DLD1 (cell line): ENCODE data around the gene CDH13.

ENCODE experiments used
- in situ Hi-C: cut with HindIII; loops from 2 replicates; pipeline ENCODE4 v1.10.0; 2017; ENCODE audit warnings: low sequenced_read_pairs

The CDH13 gene

DNA sequence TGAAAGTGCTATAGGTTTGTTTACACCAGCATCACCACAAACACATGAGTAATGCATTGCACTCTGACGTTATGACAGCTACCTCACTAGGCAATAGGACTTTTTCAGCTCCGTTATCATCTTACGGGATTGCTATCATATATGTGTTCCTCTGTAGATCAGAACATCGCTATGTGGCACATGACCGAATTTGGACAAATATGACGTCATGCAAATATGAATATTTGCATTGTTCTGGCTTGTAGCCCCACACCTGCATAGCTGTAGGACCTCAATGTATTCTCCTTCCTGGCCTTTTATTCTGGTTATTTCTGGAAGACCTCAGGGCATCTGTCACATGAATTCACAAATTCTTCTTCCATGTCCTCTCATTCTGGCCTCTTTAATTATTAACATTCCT, 393.2 kb downstream of the CDH13 start:
- in situ Hi-C loops: no loop called here

DNA sequence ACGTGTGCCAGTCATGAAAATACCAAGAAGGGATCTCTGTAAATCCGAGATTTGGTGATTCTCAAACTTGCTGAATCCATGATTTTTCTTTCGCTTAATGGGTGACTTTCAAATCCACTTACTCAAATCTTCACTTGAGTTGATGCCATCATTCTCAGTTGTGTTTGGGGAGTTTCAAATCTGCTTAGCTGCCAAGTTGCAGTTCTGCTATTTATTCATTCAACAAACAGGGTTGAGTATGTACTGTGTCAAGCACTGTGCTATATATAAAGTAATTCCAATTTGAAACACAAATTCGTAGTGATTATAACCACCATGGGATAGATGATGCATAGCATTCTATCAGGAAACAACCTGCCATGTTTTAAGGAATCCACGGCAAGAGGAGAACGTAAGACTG, 394.3 kb downstream of the CDH13 start:
- in situ Hi-C loops: no loop called here

DNA sequence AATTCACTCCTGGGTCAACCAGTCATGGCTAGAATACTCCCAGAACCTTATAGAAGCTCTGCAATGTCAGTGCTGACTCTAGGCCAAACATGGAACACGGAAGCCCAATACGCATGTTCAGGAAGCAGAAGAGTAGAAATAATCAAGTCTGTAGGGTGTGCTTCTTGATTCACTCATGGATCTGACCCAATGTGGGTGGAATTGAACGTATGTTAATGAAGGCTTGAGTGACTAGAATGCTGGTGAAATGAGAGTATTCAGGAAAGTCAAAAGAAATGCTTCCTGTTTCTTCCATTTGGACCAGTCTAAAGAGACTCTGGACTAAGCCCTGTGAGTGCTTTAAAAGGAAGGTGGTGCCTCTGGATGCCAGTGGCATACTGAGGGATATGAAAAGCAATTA, 395.0 kb downstream of the CDH13 start:
- in situ Hi-C loops: no loop called here

DNA sequence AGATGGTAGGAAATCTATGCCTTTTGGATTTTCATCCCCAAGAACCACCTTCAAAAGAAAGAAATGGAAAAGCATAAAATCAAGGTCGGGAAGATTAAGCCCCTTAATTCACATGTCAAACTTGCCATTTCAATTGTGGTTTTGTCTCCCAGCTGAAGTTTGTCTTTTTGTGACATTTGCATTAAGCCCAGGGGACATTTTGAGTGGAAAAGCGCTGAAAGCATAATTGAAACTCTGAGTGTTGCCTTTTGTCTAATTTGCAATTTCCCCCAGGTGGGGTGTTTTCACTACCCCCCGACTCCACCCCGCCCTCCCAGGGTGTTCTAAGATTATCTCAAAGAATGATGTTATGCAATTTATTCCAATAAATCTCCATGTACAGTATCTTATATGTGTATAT, 396.2 kb downstream of the CDH13 start:
- in situ Hi-C loops: no loop called here

DNA sequence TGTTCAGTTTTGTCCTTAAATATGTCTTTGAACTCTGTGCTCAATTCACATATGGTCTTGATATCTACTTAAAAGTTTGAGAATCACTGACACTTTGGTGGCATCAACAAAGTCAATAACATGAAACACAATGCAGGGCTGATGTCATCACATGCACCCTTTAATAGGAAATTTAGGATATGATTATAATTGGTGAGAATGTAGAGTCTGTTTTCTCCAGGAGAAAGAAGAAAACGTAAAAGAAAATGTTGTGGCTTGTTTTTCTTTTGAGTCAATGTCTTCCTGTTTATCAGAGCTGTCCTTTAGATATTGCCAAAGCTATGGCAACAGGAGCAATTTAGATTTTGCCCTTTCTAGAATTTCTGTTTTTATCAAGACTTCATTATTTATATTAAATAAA, 396.9 kb downstream of the CDH13 start:
- in situ Hi-C loops: no loop called here

DNA sequence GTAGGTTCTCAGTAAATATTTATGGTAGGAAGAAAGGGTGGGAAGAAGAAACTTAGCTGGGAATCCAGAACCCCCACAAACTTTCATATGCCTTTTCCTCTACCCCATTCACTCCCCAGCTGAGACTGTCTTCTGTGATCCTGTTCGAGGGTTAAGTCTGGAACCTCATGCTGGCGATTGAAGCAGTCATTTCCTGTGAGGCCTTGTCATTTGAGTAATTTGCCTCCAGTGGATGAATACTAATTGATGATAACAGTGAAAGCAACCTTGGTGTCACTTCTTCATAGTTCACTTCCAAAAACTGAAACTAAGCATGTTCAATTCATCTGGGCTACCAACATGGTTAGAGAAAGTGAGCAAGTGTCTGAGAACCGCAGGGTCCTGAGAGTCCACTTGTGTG, 401.2 kb downstream of the CDH13 start:
- in situ Hi-C loops: no loop called here

DNA sequence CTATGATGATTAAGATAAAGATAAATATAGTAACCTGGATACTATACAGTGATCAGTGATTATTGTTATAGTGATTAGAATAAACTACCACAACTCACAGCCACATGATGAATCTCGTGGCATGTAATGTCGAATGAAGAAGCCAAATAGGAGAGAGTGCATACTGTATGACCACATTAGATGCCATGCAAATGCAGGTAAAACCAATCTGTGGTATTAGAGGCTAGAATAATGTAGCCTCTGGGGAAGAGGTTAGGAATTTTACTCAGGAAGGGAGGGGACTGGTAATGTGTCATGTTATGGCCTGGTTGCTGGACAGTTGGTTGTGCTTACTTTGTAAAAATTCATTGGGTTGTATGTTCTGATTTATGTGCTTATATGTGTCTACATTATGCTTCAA, 402.7 kb downstream of the CDH13 start:
- in situ Hi-C loops: no loop called here

DNA sequence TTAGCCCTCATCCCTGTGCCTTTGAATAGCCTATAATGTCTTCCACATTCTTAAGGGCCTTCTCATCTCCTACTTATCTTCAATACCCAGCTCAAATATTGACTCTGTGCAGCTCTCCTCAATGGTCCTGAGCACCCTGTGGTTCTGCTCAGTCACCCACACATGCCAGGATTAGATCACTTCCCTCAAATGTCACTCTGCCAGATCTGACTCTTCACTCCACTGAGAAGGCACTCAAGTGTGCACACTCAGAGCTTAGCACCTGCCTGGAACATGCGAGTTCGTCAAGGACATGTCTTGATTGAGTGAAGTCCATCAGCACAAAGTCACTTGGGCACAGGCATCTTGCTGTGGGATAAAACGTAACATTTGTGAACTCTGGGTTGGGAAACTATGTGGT, 404.8 kb downstream of the CDH13 start:
- in situ Hi-C loops: no loop called here

DNA sequence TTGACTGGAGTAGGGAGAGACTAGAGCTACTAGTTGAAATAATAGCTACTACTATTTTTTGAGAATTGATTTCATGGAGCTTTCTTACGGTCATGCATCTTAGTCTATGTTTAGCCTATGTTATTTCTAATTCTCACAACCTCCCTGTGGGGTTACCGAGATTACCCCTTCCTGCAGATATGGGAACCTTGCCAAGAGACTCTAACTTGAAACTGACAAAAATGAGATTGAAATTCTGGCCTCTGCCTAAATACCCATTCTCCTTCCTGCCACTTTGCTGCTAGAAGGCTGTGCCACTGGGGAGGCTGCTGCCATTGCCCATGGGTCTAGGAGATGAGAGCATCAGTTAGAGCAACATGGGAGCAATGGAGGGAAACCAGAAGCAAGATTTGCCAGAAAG, 410.3 kb downstream of the CDH13 start:
- in situ Hi-C loops: no loop called here

DNA sequence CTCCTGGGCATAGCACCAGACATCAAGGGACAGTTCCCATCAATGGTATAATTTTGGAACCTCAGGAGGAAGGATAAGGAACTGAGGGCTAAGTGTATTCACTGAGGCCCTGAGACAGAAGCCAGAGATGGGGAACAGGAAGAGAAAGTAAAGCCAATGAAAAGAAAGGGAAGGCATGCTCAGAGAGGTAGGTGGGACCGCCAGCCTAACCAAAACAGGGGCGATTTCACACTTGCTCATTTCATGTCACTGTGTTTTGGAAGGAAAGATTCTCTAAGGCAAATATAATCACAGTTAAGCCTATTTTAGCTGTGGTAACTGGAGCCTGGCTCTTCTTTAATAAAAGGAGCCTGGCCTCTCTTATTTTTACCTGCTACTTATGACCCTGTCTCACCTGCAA, 411.1 kb downstream of the CDH13 start:
- in situ Hi-C loops: no loop called here

DNA sequence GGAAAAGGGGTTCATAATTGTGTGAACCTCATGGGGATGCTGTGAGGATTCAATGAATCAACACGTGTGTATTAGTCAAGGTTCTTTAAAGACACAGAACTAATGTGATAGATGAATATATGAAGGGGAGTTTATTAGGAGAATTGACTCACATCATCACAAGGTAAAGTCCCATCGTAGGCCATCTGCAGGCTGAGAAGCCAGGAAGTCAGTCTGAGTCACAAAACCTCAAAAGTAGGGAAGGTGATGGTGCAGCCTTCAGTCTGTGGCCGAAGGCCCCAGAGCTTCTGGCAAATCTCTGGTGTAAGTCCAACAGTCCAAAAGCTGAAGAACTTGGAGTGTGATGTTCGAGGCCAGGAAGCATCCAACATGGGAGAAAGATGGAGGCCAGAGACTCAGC, 413.4 kb downstream of the CDH13 start:
- in situ Hi-C loops: no loop called here

DNA sequence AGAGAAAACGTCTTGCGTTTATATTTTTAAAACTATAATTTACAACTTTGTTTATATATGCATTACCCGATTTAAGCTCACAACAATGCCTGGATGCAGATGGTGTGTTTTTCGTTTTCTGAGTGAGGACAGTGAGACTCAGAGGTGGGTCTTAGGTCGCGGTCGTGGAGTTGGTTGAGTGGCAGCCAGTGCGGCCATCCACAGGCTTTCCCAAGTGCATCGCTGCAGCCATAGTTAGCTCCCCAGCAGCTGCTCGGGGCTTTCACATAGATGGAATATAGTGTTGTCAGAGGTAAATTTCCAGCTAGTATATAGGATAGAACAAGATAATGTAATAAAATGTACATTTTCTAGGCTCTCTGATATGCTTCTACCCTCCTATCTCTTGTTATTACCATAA, 417.8 kb downstream of the CDH13 start:
- in situ Hi-C loops: no loop called here

DNA sequence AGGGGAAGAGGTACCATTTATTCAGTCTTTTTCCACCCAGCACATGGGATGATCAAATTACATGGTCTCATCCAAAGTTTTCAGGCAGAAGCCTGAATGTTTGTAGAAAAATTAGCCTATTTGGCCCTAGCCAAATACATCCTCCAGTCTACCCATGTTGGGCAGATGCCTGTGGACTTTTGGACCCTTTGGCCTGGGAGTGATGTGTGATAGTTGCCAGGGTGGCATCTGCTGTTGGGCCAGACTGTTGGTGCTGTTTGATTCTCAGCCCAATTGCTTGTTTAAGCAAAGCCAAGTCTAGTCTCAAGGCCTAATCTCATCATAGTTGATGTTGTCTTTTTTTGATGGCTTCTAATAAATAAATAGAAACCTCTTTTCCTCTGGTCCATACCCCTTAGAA, 419.0 kb downstream of the CDH13 start:
- in situ Hi-C loops: no loop called here

DNA sequence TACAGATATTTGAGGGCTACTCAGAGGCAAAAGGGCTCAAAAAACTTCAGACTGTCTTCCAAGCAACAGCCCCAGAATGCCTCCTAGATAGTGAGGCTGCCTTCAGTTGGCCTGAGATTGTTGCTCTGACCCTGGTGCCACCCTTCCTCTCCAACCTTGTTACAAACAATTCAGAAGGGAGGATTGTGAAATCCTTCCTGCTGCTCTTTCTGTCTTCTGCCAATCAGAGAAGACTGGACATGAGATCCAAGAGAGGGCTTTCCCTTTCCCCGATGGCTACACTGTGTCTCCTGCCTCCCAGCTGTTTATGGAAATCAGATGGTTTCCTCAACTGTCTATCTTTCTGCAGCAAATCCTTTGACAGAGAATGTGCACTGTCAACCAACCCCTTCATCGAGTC, 419.9 kb downstream of the CDH13 start:
- in situ Hi-C loops: no loop called here

DNA sequence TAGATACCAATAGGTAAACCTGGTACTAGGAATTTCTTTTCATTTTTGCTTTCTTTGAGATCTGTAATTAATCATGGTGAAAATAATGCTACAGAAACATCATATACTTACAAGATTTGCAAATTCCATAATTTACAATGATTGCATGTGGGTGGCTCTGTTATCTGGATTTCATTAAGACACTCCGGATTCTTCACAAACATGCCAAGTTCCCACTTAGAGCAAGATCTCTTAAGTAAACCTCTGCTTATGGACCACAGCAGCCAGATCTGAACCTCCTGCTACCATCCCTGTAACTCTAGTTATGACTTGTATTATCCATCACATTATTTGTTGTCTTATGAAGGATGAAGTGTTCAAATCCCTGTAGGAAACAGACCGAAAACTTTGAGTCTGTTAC, 424.7 kb downstream of the CDH13 start:
- in situ Hi-C loops: no loop called here

DNA sequence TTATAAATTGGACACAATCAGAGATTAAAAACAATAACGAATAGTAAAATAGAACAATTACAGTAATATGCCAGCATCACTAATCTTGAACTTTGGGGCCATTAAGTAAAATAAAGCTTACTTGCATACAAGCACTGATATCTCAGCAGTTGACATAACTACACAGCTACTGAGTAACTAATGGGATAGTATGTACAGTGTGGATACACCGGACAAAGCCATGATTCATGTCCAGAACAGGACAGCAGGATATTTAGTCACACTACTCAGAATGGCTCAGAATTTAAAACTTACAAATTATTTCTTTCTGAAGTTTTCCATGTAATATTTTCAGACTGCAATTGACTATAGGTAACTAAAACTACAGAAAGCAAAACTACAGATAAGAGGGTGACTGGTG, 427.5 kb downstream of the CDH13 start:
- in situ Hi-C loops: no loop called here

DNA sequence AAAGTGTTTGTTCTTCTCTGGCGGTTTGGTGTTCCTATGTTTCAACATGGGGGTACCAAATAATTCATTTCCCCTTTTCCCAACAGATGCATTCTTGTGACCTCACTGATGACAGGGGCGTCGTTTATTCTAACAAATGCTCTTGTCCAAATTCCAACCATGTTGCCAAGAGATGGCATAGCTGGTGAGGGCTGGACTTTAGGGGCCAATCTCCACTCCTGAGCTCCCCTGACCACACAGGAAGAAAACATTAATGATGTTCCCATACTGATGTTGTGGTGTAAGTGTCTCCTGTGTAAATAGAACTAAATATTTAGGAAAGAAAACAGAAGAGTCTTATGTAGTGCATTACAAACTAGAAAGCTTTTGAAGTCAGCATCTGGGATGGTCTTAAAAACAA, 431.6 kb downstream of the CDH13 start:
- in situ Hi-C loops: no loop called here

DNA sequence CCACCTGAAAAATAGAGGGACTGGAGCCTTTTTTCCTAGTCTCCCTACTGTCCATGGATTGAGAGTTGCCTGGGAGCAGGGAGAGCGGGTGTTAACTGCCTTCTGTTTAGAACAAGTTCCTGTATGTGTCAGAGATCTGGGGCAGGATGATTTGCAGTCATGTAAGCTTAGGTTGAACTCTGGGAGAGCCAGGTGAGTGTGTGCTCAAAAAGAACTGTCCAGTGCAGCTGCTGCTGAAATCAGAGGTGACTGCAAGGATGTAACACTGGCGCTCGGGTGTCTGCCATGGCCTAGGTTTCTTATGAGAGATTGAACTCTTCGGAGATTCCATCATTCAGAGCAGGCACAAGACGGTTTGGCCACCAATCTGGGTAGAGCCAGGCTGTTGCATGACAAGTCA, 432.5 kb downstream of the CDH13 start:
- in situ Hi-C loops: no loop called here

DNA sequence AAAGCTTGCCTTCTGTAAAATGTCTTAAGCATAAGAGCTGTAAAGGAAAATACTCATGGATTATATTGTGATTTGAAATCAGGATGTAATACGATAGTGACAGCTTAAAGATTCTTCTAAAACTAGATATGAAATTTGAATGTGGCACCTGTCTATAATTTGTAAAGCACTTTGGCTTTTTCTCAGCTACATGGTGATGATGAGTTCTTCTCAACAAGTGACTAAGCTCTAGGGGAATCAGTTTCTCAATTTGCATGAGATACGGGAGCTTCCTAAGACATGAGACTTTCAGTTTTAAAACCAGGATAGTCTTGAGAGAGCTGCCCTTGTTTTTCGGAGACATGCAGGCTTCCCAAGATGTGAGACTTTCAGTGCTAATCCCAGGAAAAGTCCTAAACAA, 439.2 kb downstream of the CDH13 start:
- in situ Hi-C loops: no loop called here

DNA sequence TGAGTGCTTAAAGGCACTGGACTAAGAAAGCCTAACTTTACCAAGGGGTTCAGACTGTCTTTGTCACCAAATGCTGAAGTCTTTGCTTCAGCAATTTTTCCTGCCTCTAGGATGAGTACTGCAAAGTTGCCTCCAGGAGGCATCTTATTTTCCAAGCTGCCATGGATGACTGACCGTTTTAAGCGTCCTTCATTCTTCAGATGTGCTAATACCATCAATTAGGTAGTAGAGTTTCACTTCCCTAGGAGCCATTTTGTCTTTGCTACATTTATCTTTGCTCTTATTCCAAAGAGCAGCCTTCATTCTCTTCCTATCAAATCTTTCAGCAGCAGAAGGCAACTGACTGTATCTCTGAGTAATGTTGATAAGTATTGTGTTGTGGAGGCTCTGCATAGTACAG, 440.1 kb downstream of the CDH13 start:
- in situ Hi-C loops: no loop called here

DNA sequence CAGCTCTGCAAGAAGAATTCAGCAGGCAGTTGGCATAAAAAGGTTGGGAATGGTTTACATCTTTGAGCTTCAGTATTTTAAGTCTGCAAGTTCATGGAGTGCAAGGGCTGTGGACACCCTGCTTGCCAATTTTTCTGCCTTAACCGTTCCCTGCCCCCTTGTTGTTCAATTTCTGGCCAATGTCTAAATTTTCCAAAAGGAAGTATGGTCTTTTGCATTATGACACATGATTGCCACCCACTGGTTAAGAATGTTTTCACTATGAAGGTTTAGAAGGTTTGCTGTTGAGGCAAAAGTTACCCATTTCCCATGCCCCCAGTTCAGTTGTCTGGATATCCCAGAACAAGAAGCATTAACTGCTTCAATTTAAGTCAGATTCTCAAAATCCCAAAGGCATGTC, 441.9 kb downstream of the CDH13 start:
- in situ Hi-C loops: no loop called here

DNA sequence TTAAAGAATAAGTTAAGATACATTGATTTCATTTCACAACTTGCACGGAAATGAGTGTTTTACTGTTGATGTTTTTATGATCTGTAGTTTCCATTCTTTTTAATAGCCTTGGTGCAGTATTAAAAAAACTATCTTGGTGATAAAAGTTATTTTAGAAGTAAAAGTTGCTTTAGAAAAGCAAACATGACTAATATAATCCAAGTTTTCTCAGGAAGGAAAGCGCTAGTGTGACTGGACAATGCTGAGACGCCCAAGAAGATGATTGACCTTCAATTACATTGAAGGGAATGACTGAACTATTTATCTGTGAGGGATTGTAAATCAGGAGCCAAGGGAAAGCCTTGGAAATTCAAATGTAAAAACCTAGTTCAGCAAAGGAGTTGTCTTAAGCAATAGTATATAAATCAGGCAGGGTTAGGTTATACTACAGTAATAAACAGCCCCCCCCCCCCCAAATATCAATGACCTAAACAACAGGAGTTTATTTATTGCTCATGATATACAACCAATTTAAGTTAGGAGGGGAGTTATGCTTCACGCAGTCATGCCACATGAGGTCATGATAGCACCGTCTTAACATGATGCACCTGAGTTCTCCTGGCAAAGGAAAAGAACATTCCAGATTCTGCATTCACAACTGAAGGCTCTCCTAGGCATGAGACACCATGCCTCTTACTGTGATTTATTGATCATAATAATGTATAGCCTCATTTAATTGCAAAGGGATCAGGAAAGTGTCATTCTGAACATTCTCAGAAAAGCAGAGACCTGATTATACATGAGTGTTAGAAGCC, 443.8 kb downstream of the CDH13 start:
- in situ Hi-C loops: loop anchor here (10.0 kb wide), 1 partner anchor 416 kb away; no protein-coding TSS in a partner anchor

DNA sequence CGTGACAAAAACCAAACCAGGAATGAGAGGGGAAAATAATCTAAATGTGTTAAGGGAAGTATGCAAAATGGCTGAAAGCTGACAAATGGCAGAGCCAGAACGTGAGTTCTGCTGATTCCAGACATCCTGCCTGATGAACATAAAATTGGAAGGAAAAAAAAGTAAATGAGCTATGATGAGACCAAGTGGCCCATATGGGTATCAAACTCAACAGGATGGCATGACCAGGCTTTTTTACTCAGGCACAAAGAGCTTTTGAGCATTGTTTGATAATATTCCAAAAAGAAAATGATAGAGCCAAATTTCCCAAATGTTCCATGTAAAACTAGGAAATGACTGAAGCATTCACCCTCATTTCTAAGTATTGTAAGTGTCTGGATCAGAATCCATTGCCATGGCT, 449.2 kb downstream of the CDH13 start:
- in situ Hi-C loops: loop anchor here (10.0 kb wide), 1 partner anchor 421 kb away; no protein-coding TSS in a partner anchor
